ENCODE data around the gene VARS1.

The VARS1 gene

DNA sequence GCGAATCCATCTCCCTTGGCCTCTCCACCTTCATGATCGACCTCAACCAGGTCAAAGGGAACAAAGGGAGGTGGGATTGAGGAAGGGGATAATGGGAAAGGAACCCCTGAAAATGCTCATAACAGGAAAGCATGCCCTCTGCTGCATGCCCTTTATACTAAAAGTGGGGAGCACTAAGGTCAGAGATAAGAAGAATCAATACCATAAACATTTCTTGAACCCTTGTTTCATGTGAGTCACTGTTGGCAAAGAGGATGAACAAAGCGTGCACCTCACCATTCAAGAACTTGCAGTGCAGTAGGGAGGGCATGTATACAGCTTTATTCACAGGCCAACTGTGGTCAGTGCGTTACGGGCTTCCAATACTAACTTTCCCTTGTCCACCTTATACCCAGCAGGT lies 34.8 kb downstream of the VARS1 start:
- TF ChIP-seq, protein P1, sequence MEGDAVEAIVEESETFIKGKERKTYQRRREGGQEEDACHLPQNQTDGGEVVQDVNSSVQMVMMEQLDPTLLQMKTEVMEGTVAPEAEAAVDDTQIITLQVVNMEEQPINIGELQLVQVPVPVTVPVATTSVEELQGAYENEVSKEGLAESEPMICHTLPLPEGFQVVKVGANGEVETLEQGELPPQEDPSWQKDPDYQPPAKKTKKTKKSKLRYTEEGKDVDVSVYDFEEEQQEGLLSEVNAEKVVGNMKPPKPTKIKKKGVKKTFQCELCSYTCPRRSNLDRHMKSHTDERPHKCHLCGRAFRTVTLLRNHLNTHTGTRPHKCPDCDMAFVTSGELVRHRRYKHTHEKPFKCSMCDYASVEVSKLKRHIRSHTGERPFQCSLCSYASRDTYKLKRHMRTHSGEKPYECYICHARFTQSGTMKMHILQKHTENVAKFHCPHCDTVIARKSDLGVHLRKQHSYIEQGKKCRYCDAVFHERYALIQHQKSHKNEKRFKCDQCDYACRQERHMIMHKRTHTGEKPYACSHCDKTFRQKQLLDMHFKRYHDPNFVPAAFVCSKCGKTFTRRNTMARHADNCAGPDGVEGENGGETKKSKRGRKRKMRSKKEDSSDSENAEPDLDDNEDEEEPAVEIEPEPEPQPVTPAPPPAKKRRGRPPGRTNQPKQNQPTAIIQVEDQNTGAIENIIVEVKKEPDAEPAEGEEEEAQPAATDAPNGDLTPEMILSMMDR (IDR thresholded peaks at IDR 0.05; ENCODE audit: low read length) = no peak
- TF ChIP-seq EZH2 (optimal IDR thresholded peaks at IDR 0.05; ENCODE audit: low read depth, low read length) = no peak
- TF ChIP-seq EZH2phosphoT487 (IDR thresholded peaks at IDR 0.05; ENCODE audit: low read length) = no peak
- no peak for DNase-seq
- no peak overlapping the region for H3K27ac ChIP-seq (ENCODE audit: low read length)
- H3F3A ChIP-seq (ENCODE audit: insufficient read depth, low read length) = no peaks in the 10 kb centered on the region; the same call in 1 of the 2 replicates
- no peaks in the 10 kb centered on the region for H4K20me1 ChIP-seq (ENCODE audit: insufficient read depth, low read length)
- no peaks in the 10 kb centered on the region for H3K27me3 ChIP-seq (replicated peaks; ENCODE audit: insufficient read depth, low read length)
- H3K9me3 ChIP-seq (replicated peaks; ENCODE audit: insufficient read depth, low read length) = no peaks in the 10 kb centered on the region
- no peaks in the 10 kb centered on the region for H3K79me2 ChIP-seq (ENCODE audit: low read length)
- H3K4me3 ChIP-seq (ENCODE audit: low read length) = no peak overlapping the region
- H3K9ac ChIP-seq (ENCODE audit: low read length) = no peak overlapping the region
- peaks cover 16% of the 10 kb centered on the region for H3K4me1 ChIP-seq (ENCODE audit: low read length)
- no peaks in the 10 kb centered on the region for H3K9me2 ChIP-seq (replicated peaks; ENCODE audit: insufficient read depth, low read length)
- H3K36me3 ChIP-seq (replicated peaks; ENCODE audit: insufficient read depth, low read length) = no peaks in the 10 kb centered on the region
- H3K4me2 ChIP-seq (ENCODE audit: low read depth, low read length) = no peak overlapping the region
- no peak overlapping the region for H2AFZ ChIP-seq (ENCODE audit: low read length)

DNA sequence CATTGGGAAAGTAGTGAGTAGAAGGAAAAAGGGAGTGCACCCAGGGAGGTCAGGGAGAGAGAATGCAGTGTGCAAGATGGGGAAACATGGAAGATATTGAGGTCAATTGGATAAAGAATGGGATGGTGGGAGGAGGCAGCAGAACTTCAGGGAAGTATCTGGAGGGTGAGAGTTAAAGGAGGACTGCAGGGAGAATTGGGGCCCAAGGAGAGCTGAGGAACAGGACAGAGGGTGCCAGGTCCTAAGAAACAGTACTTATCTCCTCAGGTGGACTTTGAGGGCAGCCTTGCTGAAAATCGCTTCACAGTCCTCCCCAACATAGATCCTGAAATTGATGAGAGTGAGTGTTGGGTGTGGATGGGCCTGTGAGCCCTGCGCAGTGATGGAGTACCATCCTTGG lies 37.3 kb downstream of the VARS1 start:
- Histone ChIP-seq H3K9me3 (replicated peaks; ENCODE audit: insufficient read depth, low read length) (no peaks in the 10 kb centered on the region), H3K27ac (ENCODE audit: low read length) (no peak overlapping the region), H3K9ac (ENCODE audit: low read length) (no peak overlapping the region), H3K4me3 (ENCODE audit: low read length) (no peak overlapping the region), H3K4me1 (ENCODE audit: low read length) (no peaks in the 10 kb centered on the region), H3K9me2 (replicated peaks; ENCODE audit: insufficient read depth, low read length) (no peaks in the 10 kb centered on the region), H3K4me2 (ENCODE audit: low read depth, low read length) (no peak overlapping the region), H3K36me3 (replicated peaks; ENCODE audit: insufficient read depth, low read length) (no peaks in the 10 kb centered on the region), H2AFZ (ENCODE audit: low read length) (no peak overlapping the region), H3F3A (ENCODE audit: insufficient read depth, low read length) (no peaks in the 10 kb centered on the region), H3K79me2 (ENCODE audit: low read length) (no peaks in the 10 kb centered on the region), H4K20me1 (ENCODE audit: insufficient read depth, low read length) (no peaks in the 10 kb centered on the region), H3K27me3 (replicated peaks; ENCODE audit: insufficient read depth, low read length) (no peaks in the 10 kb centered on the region)
- DNase-seq = no peak
- TF ChIP-seq EZH2 (optimal IDR thresholded peaks at IDR 0.05; ENCODE audit: low read depth, low read length) = no peak
- TF ChIP-seq, protein P1 (IDR thresholded peaks at IDR 0.05; ENCODE audit: low read length) = no peak
- no peak for TF ChIP-seq EZH2phosphoT487 (IDR thresholded peaks at IDR 0.05; ENCODE audit: low read length)

DNA sequence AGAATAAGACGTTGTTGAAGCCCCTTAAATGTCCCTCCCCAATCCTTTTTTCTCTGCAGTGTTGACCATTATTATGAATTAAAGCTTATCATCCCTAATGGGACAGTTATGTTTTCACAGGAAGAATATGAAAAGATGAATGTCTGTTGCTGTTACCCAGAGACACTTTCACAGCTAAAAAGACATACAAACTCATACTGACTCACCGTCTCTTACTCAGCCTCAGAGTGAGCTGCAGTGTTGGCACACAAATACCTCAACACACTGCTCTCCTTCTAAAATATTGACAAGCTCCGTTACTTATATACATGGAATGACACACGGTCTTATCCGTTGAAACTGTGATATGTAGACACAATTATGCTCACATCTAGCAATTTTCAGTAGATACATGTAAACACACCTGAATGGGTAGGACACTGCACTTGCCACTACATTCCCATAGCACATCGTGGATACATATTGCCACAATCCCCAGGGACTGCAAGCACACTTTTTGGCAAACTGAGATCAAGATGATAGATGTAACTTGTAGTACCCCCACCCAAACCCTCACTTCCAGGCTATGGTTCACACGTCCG lies 42.7 kb downstream of the VARS1 start:
- H3K4me2 ChIP-seq (ENCODE audit: low read depth, low read length) = no peak overlapping the region
- no peak for TF ChIP-seq EZH2 (optimal IDR thresholded peaks at IDR 0.05; ENCODE audit: low read depth, low read length)
- TF ChIP-seq, protein P1 (IDR thresholded peaks at IDR 0.05; ENCODE audit: low read length) = no peak
- DNase-seq = no peak

More for the DNA sequence above, 42.7 kb downstream of the VARS1 start:
- Histone ChIP-seq H3K27ac (ENCODE audit: low read length) (no peak overlapping the region), H3K79me2 (ENCODE audit: low read length) (no peaks in the 10 kb centered on the region), H3K27me3 (replicated peaks; ENCODE audit: insufficient read depth, low read length) (no peaks in the 10 kb centered on the region), H2AFZ (ENCODE audit: low read length) (no peak overlapping the region), H3K4me1 (ENCODE audit: low read length) (no peaks in the 10 kb centered on the region), H3K4me3 (ENCODE audit: low read length) (no peak overlapping the region), H3K9me3 (replicated peaks; ENCODE audit: insufficient read depth, low read length) (no peaks in the 10 kb centered on the region), H3F3A (ENCODE audit: insufficient read depth, low read length) (no peaks in the 10 kb centered on the region), H3K9me2 (replicated peaks; ENCODE audit: insufficient read depth, low read length) (no peaks in the 10 kb centered on the region), H3K36me3 (replicated peaks; ENCODE audit: insufficient read depth, low read length) (no peaks in the 10 kb centered on the region), H3K9ac (ENCODE audit: low read length) (no peak overlapping the region), H4K20me1 (ENCODE audit: insufficient read depth, low read length) (no peaks in the 10 kb centered on the region)

Measured in MM.1S (cell line).